ENCODE measurements around the gene RPL39L.

DNA sequence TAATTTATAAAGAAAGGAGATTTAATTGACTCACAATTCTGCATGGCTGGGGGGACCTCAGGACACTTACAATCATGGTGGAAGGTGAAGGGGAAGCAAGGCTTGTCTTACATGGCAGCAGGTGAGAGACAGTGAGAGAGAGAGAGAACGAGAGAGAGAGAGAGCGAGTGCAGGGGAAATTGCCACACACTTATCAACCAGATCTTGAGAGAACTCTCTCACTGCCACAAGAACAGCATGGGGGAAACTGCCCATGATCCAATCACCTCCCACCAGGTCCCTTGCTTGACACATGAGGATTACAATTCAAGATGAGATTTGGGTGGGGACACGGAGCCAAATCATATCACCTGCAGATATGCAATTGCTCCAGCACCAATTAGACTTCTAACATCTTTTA, 7.1 kb upstream of the RPL39L start:
- TF ChIP-seq, protein P1, sequence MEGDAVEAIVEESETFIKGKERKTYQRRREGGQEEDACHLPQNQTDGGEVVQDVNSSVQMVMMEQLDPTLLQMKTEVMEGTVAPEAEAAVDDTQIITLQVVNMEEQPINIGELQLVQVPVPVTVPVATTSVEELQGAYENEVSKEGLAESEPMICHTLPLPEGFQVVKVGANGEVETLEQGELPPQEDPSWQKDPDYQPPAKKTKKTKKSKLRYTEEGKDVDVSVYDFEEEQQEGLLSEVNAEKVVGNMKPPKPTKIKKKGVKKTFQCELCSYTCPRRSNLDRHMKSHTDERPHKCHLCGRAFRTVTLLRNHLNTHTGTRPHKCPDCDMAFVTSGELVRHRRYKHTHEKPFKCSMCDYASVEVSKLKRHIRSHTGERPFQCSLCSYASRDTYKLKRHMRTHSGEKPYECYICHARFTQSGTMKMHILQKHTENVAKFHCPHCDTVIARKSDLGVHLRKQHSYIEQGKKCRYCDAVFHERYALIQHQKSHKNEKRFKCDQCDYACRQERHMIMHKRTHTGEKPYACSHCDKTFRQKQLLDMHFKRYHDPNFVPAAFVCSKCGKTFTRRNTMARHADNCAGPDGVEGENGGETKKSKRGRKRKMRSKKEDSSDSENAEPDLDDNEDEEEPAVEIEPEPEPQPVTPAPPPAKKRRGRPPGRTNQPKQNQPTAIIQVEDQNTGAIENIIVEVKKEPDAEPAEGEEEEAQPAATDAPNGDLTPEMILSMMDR (IDR thresholded peaks at IDR 0.05): no peak
- no peak for TF ChIP-seq POLR2A (IDR thresholded peaks at IDR 0.05)
